Urinary bladder (tissue), 4 donors: ENCODE results near the gene GRIK1. TPM values are rescaled to one million over a fixed set of nuclear protein-coding genes. Genes with fewer than 3 reads are reported as not detected.
A peak's percentile ranks its signal among the peaks of the same experiment; 100 is the strongest.

Source experiments
- DNase-seq: peaks from one replicate; pipeline ENCODE4 v3.0.0-alpha.2; 2015; ENCODE audit errors: extremely low spot score
- H3K27ac ChIP-seq: one replicate; pipeline ENCODE4 v1.5.1; 2013; ENCODE audit warnings: low read depth, mild to moderate bottlenecking, moderate library complexity
- H3K36me3 ChIP-seq: one replicate; pipeline ENCODE4 v1.6.1; 2013; ENCODE audit warnings: mild to moderate bottlenecking, moderate library complexity; ENCODE audit not compliant: insufficient read depth
- H3K4me1 ChIP-seq: one replicate; pipeline ENCODE4 v1.6.1; 2013; ENCODE audit warnings: mild to moderate bottlenecking, moderate library complexity; ENCODE audit not compliant: insufficient read depth
- H3K4me3 ChIP-seq: one replicate; pipeline ENCODE4 v1.5.1; 2013; ENCODE audit warnings: low read depth, low read length
- WGBS: extraction: QIAGEN DNeasy Blood & Tissue Kit; methylation state at CpG from one replicate; pipeline ENCODE4 v1.1.7; 2013; 5-methylcytosine and 5-hydroxymethylcytosine counted together
- polyA plus RNA-seq: library from polyadenylated mRNA; stranded (reverse); fragments of 200-250 nt; gene quantifications from one replicate; pipeline ENCODE4 v1.2.3, GENCODE V29; 2013
- total RNA-seq: library from RNA; depleted of rRNA; stranded (reverse); fragments of >200 nt; gene quantifications from one replicate; pipeline ENCODE4 v1.2.3, GENCODE V29; 2014
- donor health status: healthy with polysubstance abuse.
- donor health status: healthy.

GRIK1 gene
- total and polyA plus RNA-seq, 2 donors = 1.7 to 3.8 TPM

DNA sequence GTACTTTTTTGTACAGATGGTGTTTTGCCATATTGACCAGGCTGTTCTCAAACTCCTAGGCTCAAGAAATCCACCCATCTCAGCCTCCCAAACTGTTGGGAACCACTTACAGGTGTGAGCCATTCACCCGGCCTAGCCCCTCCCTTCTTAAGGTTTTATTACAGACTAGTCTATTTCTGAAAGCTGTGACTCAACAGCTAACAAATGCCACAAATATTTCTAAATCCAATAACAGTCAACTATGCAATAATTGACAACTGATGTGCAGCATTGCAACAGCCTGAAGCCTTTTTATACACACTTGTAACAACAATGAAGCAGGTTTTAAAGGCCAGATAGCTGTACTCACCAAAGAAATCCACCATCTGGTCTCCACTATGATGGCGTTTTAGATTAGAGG is 51.4 kb downstream of the GRIK1 start:
- H3K4me3 ChIP-seq = no peak overlapping the region
- no peak overlapping the region for H3K27ac ChIP-seq
- DNase-seq = no peak
- 58% methylated on average over 2 of the region's 2 CpGs for WGBS
- no peaks in the 10 kb centered on the region for H3K36me3 ChIP-seq
- H3K4me1 ChIP-seq = no peaks in the 10 kb centered on the region

DNA sequence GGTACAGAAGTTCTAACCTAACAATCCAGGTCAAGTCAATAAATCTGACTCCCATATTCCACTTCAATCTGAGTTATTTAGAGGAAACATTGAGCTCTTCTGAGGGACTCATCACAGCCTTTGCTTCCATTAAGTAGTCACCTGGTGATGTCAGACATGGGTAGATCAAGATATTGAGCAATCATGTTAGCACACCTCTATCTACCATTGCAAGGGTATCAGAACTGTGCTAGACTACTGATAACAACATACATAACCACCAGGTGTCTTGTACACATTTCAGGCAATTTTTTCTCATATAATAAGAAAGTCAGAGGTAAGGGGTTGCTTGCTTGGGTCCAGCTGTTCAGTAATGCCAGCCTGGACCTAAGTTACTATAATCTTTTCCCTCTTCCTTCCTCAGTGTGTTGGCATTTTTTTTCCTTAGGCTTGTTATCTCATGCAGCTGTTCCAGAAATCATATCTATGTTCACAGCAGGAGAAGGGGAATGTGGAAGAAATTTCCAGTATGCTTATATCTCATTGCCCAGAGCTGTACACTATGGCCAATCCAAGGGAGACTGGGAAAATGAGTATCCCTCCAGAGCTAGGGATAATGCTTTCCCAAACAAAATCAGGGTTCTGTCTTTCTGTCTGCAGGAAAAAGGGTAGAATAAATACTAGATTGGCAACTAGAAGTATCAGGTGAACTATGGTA is 52.3 kb downstream of the GRIK1 start:
- H3K4me1 ChIP-seq = no peaks in the 10 kb centered on the region
- H3K4me3 ChIP-seq = no peak overlapping the region
- no peak for DNase-seq
- H3K27ac ChIP-seq = no peak overlapping the region
- H3K36me3 ChIP-seq = no peaks in the 10 kb centered on the region

DNA sequence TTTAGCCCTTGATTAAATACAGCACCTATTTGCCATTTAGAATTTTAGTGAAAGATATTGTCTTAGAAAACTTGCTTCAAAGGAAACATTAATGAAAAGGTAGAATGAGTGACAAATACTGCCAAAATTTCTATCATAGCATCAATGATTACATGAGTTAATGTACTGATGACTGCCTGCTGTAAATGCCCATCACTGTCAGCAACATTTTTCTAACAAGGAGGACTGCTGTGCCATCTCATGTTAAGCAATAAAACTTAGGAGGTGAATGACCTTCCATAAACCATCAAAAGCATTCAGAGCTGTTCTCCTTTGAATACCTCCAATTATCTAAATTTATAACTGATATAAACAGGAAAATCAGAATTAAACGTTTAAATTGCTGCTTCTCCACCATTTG is 54.3 kb downstream of the GRIK1 start:
- no peaks in the 10 kb centered on the region for H3K4me1 ChIP-seq
- WGBS = 6% methylated on average over 1 of the region's 1 CpG
- no peaks in the 10 kb centered on the region for H3K36me3 ChIP-seq
- H3K4me3 ChIP-seq = no peak overlapping the region
- H3K27ac ChIP-seq = no peak overlapping the region
- no peak for DNase-seq

DNA sequence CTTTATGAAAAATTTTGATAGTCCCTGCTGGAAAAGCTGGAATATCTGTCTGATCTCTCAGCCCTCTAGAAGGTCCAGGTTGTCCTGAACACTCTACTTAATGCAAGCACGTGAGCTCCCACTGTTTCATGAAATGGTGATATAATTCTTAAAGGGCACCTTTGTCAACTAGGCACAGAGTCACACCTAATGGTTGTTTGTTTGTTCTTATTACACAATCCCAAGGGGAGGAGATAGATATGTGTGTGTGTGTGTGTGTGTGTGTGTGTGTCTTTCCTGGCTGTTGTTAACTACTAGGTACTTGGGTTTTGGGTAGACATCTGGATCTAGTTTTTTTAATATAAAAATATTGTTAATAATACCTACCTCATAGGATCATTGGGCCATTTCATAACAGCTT is 63.9 kb downstream of the GRIK1 start:
- WGBS = 79% methylated on average over 1 of the region's 1 CpG
- H3K4me3 ChIP-seq = no peak overlapping the region
- H3K27ac ChIP-seq = no peak overlapping the region
- no peak for DNase-seq
- no peaks in the 10 kb centered on the region for H3K36me3 ChIP-seq
- H3K4me1 ChIP-seq = no peaks in the 10 kb centered on the region

DNA sequence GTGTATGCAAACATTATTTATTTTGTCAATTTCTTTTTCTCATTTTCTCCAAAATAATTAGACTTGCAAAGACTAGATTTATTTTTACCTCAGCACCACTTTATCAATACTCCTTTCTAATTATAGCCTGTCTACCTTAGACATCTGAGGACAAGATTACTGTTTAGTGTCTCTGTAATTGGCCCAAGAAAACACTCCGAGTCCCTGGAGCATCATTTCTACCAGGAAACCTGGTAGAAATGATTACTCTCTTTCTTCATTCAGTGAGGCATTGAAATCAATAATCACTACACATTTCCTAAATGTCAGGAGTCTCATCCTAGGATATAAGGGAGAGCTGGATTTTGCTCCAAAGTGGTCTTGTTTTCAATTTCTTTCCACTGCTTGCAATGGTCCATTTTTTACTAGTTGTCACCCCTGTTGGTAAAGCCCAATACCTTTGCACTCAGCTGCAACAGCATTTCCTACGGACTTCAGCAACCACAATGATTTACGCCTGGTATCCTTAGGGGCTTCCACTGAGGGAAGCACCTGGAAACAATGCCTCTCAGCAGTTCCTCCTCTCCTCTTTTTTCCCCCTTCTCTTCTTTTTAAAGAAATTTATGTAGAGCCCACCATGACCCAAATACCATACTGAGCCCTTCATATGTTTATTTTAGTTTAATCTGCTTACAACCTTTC is 64.6 kb downstream of the GRIK1 start:
- H3K4me1 ChIP-seq = no peaks in the 10 kb centered on the region
- no peaks in the 10 kb centered on the region for H3K36me3 ChIP-seq
- H3K27ac ChIP-seq = no peak overlapping the region
- H3K4me3 ChIP-seq = no peak overlapping the region
- 74% methylated on average over 3 of the region's 3 CpGs for WGBS
- DNase-seq = no peak

GRCh38 chr21:29873908-29874307 is 65.9 kb downstream of the GRIK1 start:
- WGBS = 96% methylated on average over 12 of the region's 12 CpGs
- Histone ChIP-seq H3K4me3 (no peak overlapping the region), H3K36me3 (no peaks in the 10 kb centered on the region), H3K27ac (no peak overlapping the region), H3K4me1 (no peaks in the 10 kb centered on the region)
- DNase-seq = no peak

DNA sequence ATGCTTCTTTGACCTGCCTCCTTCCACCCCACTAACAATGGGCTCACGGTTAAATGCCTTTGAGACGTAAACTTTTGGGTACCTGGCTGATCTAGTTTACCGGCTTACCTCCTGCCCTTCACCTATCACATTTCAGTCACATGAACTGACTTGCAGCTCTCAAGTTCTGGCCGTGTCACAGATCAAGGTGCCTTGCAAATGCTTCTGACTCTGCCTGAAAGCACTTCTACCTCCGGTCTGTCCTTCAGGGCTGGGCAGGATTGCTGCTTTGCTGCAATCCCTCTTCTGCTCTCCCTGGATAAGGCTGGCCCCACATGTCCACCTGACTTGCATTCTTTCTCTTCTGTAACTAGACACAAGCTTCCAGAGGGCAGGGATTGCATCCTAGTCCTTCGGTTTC is 69.0 kb downstream of the GRIK1 start:
- WGBS = 66% methylated on average over 6 of the region's 6 CpGs
- DNase-seq = no peak
- no peaks in the 10 kb centered on the region for H3K36me3 ChIP-seq
- H3K27ac ChIP-seq = no peak overlapping the region
- H3K4me1 ChIP-seq = no peaks in the 10 kb centered on the region
- no peak overlapping the region for H3K4me3 ChIP-seq

GRCh38 chr21:29867796-29868195 is 72.0 kb downstream of the GRIK1 start:
- 86% methylated on average over 1 of the region's 1 CpG for WGBS

DNA sequence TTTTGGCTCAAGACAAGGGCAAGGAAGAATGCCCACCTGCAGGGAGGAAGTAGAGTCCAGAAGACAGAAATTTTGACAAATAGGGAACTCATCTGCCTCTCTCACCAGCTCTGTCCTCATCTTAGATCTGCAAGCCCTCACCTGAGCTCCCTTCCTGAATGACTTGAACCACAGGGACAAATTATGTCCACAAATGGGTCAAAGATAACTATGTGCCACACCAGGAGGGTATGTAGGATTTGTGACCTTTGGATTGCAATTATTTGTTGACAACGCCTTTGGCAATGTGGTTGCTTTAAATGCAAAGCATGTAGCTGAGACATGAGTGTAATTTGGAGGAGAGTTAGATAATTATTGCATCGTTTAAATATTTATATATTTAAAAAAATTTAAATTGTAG is 79.5 kb downstream of the GRIK1 start:
- Histone ChIP-seq H3K4me3 (no peak overlapping the region), H3K36me3 (no peaks in the 10 kb centered on the region), H3K4me1 (no peaks in the 10 kb centered on the region), H3K27ac (no peak overlapping the region)
- 91% methylated on average over 2 of the region's 2 CpGs for WGBS
- no peak for DNase-seq

More at GRCh38 chr21:29867796-29868195, 72.0 kb downstream of the GRIK1 start:
- Histone ChIP-seq H3K36me3 (no peaks in the 10 kb centered on the region), H3K4me1 (no peaks in the 10 kb centered on the region), H3K4me3 (no peak overlapping the region), H3K27ac (no peak overlapping the region)
- no peak for DNase-seq

DNA sequence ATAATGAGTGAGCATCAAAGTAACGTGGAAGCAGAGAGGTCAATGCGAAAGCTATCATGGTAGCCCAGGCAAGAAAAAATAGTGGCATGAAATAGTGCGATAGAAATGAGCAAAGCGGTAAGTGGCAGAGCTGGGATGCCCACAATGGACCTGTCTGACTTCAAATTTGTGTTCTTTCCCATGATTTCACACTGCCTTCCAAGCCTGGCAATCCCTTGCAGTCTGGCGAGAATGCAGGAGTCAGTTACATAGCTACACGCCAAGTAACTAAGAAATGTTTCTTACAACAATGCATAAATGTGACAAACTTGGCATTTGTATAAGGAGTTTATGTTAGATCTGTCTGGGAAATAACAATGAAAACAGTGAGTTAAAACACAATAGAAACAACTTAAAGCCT is 82.6 kb downstream of the GRIK1 start:
- Histone ChIP-seq H3K36me3 (no peaks in the 10 kb centered on the region), H3K27ac (no peak overlapping the region), H3K4me1 (no peaks in the 10 kb centered on the region), H3K4me3 (no peak overlapping the region)
- no peak for DNase-seq
- WGBS = 78% methylated on average over 6 of the region's 6 CpGs

GRCh38 chr21:29854795-29855194 is 85.0 kb downstream of the GRIK1 start:
- WGBS = 99% methylated on average over 1 of the region's 1 CpG
- DNase-seq = no peak
- no peaks in the 10 kb centered on the region for H3K4me1 ChIP-seq
- no peaks in the 10 kb centered on the region for H3K36me3 ChIP-seq
- H3K27ac ChIP-seq = no peak overlapping the region
- H3K4me3 ChIP-seq = no peak overlapping the region

GRCh38 chr21:29851611-29852010 is 88.2 kb downstream of the GRIK1 start:
- WGBS = 84% methylated on average over 3 of the region's 3 CpGs
- DNase-seq = no peak
- no peaks in the 10 kb centered on the region for H3K4me1 ChIP-seq

DNA sequence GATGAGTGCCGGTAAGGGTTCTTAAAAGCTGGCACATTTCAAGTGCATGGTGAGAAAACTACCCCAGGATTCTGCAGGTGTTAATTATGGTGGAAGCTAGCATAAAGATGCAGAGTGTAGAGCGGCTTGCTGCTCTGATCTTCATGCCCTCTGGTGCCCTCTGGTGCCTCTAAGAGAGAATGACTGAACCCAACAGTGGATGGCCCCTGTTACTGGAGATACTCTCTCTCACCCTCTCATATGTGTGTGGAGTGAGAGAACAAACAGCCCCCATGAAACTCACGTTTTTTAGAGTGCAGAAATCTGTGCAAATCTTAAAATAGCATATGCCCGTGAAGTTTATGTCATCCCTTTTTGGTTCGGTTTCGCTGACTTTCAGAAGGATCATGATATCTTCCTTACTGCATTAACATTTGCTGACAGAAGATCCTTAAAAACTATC is 90.0 kb downstream of the GRIK1 start:
- no peak overlapping the region for H3K4me3 ChIP-seq
- H3K27ac ChIP-seq = no peak overlapping the region
- WGBS = 21% methylated on average over 6 of the region's 6 CpGs
- peak; percentile 6 for DNase-seq
- H3K4me1 ChIP-seq = no peaks in the 10 kb centered on the region
- H3K36me3 ChIP-seq = no peaks in the 10 kb centered on the region

More at GRCh38 chr21:29851611-29852010, 88.2 kb downstream of the GRIK1 start:
- H3K27ac ChIP-seq = no peak overlapping the region
- no peak overlapping the region for H3K4me3 ChIP-seq
- H3K36me3 ChIP-seq = no peaks in the 10 kb centered on the region

GRCh38 chr21:29843804-29844203 is 96.0 kb downstream of the GRIK1 start:
- 97% methylated on average over 3 of the region's 3 CpGs for WGBS
- Histone ChIP-seq H3K36me3 (no peaks in the 10 kb centered on the region), H3K4me1 (no peaks in the 10 kb centered on the region), H3K27ac (no peak overlapping the region), H3K4me3 (no peak overlapping the region)
- no peak for DNase-seq
